ENCODE measurements around the gene KIAA1217.

KIAA1217 gene

DNA sequence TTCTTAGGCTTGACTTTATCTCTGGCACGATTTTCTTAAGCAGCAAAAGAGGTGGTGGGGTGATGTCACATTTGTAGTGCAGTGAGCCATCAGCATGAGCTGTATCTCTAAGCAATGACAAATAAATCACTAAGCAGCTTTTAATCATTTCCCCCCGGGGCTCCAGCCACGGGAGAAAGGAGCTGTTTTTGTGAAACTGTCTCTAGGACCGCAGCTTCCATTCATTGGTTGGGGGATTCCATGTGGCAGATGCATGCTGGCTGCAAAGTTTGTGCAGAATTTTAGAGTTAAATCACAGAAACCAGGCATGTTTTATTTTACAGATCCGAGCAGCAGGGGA is 464 bp downstream of the KIAA1217 start:
- Histone ChIP-seq H3K4me1 (ENCODE audit: control insufficient read depth in 1 of 2, insufficient read depth in 1 of 2, low read depth in 1 of 2, low read length in 1 of 2) (no peaks in the 10 kb centered on the region), H3K27me3 (peaks cover 42% of the 10 kb centered on the region), H3K27ac (no peak overlapping the region), H3K9me3 (no peaks in the 10 kb centered on the region), H3K4me3 (ENCODE audit: low read depth in 1 of 2, low read length in 1 of 2) (no peak overlapping the region), H3K36me3 (no peaks in the 10 kb centered on the region)
- TF ChIP-seq, protein P1, sequence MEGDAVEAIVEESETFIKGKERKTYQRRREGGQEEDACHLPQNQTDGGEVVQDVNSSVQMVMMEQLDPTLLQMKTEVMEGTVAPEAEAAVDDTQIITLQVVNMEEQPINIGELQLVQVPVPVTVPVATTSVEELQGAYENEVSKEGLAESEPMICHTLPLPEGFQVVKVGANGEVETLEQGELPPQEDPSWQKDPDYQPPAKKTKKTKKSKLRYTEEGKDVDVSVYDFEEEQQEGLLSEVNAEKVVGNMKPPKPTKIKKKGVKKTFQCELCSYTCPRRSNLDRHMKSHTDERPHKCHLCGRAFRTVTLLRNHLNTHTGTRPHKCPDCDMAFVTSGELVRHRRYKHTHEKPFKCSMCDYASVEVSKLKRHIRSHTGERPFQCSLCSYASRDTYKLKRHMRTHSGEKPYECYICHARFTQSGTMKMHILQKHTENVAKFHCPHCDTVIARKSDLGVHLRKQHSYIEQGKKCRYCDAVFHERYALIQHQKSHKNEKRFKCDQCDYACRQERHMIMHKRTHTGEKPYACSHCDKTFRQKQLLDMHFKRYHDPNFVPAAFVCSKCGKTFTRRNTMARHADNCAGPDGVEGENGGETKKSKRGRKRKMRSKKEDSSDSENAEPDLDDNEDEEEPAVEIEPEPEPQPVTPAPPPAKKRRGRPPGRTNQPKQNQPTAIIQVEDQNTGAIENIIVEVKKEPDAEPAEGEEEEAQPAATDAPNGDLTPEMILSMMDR (IDR thresholded peaks at IDR 0.05) = no peak

- H3K27me3 ChIP-seq = peaks cover 42% of the 10 kb centered on the region
- H3K4me1 ChIP-seq (ENCODE audit: control insufficient read depth in 1 of 2, insufficient read depth in 1 of 2, low read depth in 1 of 2, low read length in 1 of 2) = no peaks in the 10 kb centered on the region
- H3K27ac ChIP-seq = no peak overlapping the region
- H3K36me3 ChIP-seq = no peaks in the 10 kb centered on the region
- TF ChIP-seq, protein P1 (IDR thresholded peaks at IDR 0.05) = no peak
- no peaks in the 10 kb centered on the region for H3K9me3 ChIP-seq
- no peak overlapping the region for H3K4me3 ChIP-seq (ENCODE audit: low read depth in 1 of 2, low read length in 1 of 2)
Observed at GRCh38 chr10:24209946-24210491, 1.1 kb downstream of the KIAA1217 start.

- no peak overlapping the region for H3K4me3 ChIP-seq (ENCODE audit: low read depth in 1 of 2, low read length in 1 of 2)
- no peaks in the 10 kb centered on the region for H3K36me3 ChIP-seq
- H3K27me3 ChIP-seq = peaks cover 42% of the 10 kb centered on the region
- no peaks in the 10 kb centered on the region for H3K9me3 ChIP-seq
- no peaks in the 10 kb centered on the region for H3K4me1 ChIP-seq (ENCODE audit: control insufficient read depth in 1 of 2, insufficient read depth in 1 of 2, low read depth in 1 of 2, low read length in 1 of 2)
- TF ChIP-seq, protein P1 (IDR thresholded peaks at IDR 0.05) = no peak
- H3K27ac ChIP-seq = no peak overlapping the region
Observed at GRCh38 chr10:24210501-24210900, 1.6 kb downstream of the KIAA1217 start.

- H3K4me3 ChIP-seq (ENCODE audit: low read depth in 1 of 2, low read length in 1 of 2) = no peak overlapping the region
- H3K36me3 ChIP-seq = no peaks in the 10 kb centered on the region
- H3K27me3 ChIP-seq = peaks cover 24% of the 10 kb centered on the region
- H3K9me3 ChIP-seq = no peaks in the 10 kb centered on the region
- TF ChIP-seq, protein P1 (IDR thresholded peaks at IDR 0.05) = no peak
- no peaks in the 10 kb centered on the region for H3K4me1 ChIP-seq (ENCODE audit: control insufficient read depth in 1 of 2, insufficient read depth in 1 of 2, low read depth in 1 of 2, low read length in 1 of 2)
- H3K27ac ChIP-seq = no peak overlapping the region
Observed at GRCh38 chr10:24213266-24213665, 4.3 kb downstream of the KIAA1217 start.

- Histone ChIP-seq H3K27ac (no peak overlapping the region), H3K9me3 (no peaks in the 10 kb centered on the region), H3K27me3 (peaks cover 18% of the 10 kb centered on the region), H3K4me1 (ENCODE audit: control insufficient read depth in 1 of 2, insufficient read depth in 1 of 2, low read depth in 1 of 2, low read length in 1 of 2) (no peaks in the 10 kb centered on the region), H3K4me3 (ENCODE audit: low read depth in 1 of 2, low read length in 1 of 2) (no peak overlapping the region), H3K36me3 (no peaks in the 10 kb centered on the region)
- TF ChIP-seq, protein P1 (IDR thresholded peaks at IDR 0.05) = no peak
Observed at GRCh38 chr10:24213881-24214280, 4.9 kb downstream of the KIAA1217 start.

DNA sequence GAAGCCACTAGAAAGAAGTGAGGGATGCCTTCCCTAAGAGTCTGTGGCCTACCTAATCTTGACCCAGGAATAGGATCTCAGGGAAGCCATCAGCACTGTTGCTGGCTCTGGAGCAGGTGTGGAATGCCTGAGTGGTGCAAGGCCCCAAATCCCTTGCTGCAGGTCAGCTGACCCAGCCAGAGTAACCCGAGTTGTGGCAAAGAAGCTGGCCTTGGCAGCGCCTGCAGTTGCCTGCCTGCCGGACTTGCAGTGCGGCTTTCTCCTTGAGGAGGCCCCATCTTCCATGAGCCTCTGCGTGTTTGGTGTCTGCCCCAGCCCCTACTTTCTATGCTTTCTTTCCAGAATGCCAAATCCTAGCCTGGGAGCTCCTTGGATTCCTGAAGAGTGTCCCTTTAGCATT is 5.8 kb downstream of the KIAA1217 start:
- no peak overlapping the region for H3K27ac ChIP-seq
- H3K4me3 ChIP-seq (ENCODE audit: low read depth in 1 of 2, low read length in 1 of 2) = no peak overlapping the region
- H3K4me1 ChIP-seq (ENCODE audit: control insufficient read depth in 1 of 2, insufficient read depth in 1 of 2, low read depth in 1 of 2, low read length in 1 of 2) = no peaks in the 10 kb centered on the region
- H3K36me3 ChIP-seq = no peaks in the 10 kb centered on the region
- H3K9me3 ChIP-seq = no peaks in the 10 kb centered on the region
- TF ChIP-seq, protein P1 (IDR thresholded peaks at IDR 0.05) = no peak
- peaks cover 9% of the 10 kb centered on the region for H3K27me3 ChIP-seq
